Activated naive CD4-positive, alpha-beta T cell treated with anti-CD3 and anti-CD28 coated beads for 36 hours (primary cell): ENCODE data around the gene GPR156. TPM values are rescaled to one million over a fixed set of nuclear protein-coding genes. Genes with fewer than 3 reads are reported as not detected.
"Not testable (repeated sequence)": the region's sequence is repeated elsewhere in the genome, so short reads cannot be mapped to it uniquely, and the experiment has no call there.

ENCODE experiments used
- CTCF ChIA-PET: fragments of 350-600 bp; sonication (Branson Sonifier 250); formaldehyde crosslinking; loops from one replicate; lab custom pipeline; 2021; ENCODE audit warnings: antibody characterized with exemption; lab: Charles Lee
- DNase-seq: peaks from one replicate; pipeline ENCODE4 v3.0.0-alpha.2; 2020
- H3K27ac Mint-ChIP-seq: one replicate; pipeline ENCODE4 v1.8.0; 2021; ENCODE audit warnings: mild to moderate bottlenecking, mixed read lengths
- H3K27me3 Mint-ChIP-seq: one replicate; pipeline ENCODE4 v1.8.0; 2021; ENCODE audit warnings: low read depth, mixed read lengths
- H3K36me3 Mint-ChIP-seq: one replicate; pipeline ENCODE4 v1.8.0; 2021; ENCODE audit warnings: low read depth, mixed read lengths
- H3K4me1 Mint-ChIP-seq: one replicate; pipeline ENCODE4 v1.8.0; 2021; ENCODE audit warnings: low read depth, mixed read lengths
- H3K4me3 Mint-ChIP-seq: one replicate; pipeline ENCODE4 v1.8.0; 2021; ENCODE audit warnings: mild to moderate bottlenecking, moderate library complexity, mixed read lengths
- H3K9me3 Mint-ChIP-seq: one replicate; pipeline ENCODE4 v1.8.0; 2021; ENCODE audit warnings: mixed read lengths
- intact Hi-C: fragments of 100-400 bp; cut with micrococcal nuclease; formaldehyde crosslinking; loops from one replicate; pipeline ENCODE4 v1.15.1; 2023
- total RNA-seq, 2 experiments: library from RNA; stranded (reverse); gene quantifications; one replicate each; pipeline ENCODE4 v1.2.3, GENCODE V29; 2021

GPR156 gene
- total RNA-seq, 2 experiments from 2014 or later: not detected

DNA sequence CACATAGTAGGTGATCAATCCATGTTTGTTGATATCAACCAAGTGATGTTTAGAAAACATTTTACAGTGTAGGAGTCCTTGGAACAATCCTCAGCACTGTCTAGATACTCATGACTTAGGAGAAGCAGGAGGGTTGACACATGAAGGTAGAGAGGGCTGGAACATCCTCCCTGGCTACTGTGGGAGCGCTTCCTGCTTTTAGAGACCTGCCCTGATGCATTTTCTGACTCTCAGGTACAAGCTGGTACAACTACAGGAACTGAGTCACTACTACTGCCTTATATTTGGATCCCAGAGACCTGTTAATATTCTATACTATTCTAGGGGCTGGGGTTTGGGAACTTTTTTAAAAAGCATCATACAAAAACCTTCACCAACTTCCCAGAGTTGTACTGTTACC lies 20.1 kb downstream of the GPR156 start:
- Mint-ChIP-seq H3K27me3 (peaks cover 5% of the 10 kb centered on the region), H3K4me1 (no peaks in the 10 kb centered on the region), H3K27ac (no peak overlapping the region), H3K36me3 (no peaks in the 10 kb centered on the region), H3K9me3 (no peaks in the 10 kb centered on the region), H3K4me3 (no peak overlapping the region)
- no peak for DNase-seq
- intact Hi-C loops: no loop called here
- CTCF ChIA-PET: interaction anchor here (1.6 kb wide), 1 partner anchor 152 kb away, joined by 6 read pairs; no protein-coding TSS in a partner anchor

DNA sequence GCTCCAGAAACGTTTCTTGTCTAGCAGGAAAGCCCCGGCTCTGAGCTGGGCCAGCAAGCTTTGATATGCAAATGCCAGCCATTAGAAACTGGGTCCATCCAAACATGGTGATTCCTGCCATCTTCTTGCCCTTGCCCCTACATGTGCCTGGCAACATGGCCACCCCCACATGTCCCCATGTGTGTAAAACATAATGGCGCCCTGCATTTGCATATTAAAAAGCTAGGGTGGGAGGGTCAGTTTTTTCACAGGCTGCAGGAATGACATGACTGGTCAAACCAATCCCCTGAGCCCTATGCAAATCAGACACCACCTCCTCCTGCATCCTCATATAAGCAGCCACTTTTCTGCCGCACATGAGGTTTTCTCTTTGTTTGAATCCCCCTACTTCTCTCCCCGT lies 21.2 kb downstream of the GPR156 start:
- intact Hi-C loops: no loop called here
- DNase-seq: no peak
- no peak overlapping the region for H3K27ac Mint-ChIP-seq
- H3K36me3 Mint-ChIP-seq: no peaks in the 10 kb centered on the region
- no peaks in the 10 kb centered on the region for H3K4me1 Mint-ChIP-seq
- no peaks in the 10 kb centered on the region for H3K9me3 Mint-ChIP-seq
- H3K27me3 Mint-ChIP-seq: peaks cover 5% of the 10 kb centered on the region
- CTCF ChIA-PET: interaction anchor here (1.6 kb wide), 1 partner anchor 154 kb away, joined by 6 read pairs; no protein-coding TSS in a partner anchor
- no peak overlapping the region for H3K4me3 Mint-ChIP-seq

DNA sequence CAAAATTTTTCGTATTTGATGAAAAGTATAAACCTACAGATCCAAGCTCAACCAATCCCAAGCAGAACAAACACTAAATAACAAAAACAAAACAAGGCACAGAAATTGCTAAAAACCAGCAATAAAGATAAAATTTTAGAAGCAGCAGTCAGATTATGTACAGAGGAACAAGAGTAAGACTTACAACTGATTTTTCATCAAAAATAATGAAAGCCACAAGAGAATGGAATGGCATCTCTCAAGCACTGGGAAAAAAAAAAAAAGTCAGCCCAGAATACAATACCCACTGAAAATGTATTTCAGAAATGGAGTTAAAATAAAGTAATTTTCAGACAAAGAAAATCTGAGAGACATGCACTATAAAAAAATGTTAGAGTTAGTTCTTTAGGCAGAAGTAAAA lies 27.0 kb downstream of the GPR156 start:
- Mint-ChIP-seq H3K27me3 (peaks cover 11% of the 10 kb centered on the region), H3K4me1 (no peaks in the 10 kb centered on the region), H3K27ac (no peak overlapping the region), H3K36me3 (no peaks in the 10 kb centered on the region), H3K9me3 (peaks cover 23% of the 10 kb centered on the region), H3K4me3 (no peak overlapping the region)
- CTCF ChIA-PET: interaction anchor here (0.7 kb wide), 1 partner anchor 279 kb away, joined by 3 read pairs; no protein-coding TSS in a partner anchor
- intact Hi-C loops: no loop called here
- no peak for DNase-seq

DNA sequence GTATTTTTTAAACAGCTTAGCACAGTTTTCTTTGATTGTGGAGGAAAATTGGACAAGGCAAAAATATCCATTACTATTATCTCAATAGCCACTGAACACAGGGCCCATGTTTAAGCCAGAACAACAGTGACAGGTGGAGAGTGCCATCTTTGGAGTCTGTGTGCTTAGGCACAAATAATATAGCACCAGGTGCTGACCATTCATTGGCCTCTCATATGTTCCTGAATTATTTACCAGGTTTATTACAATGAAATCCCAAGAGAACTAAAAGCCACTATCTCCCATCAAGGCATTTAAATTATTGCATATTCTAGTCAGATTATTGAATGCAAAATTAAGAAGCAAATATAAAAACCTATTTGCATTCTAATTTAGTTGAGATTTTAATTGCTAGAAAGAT lies 39.6 kb downstream of the GPR156 start:
- no peak for DNase-seq
- CTCF ChIA-PET: interaction anchor here (0.7 to 10.3 kb wide), 10 partner anchors 28 to 353 kb away, joined by 3 to 141 read pairs (median 8); partner anchors contain the start of gene NDUFB4
- H3K4me3 Mint-ChIP-seq: no peak overlapping the region
- H3K9me3 Mint-ChIP-seq: no peaks in the 10 kb centered on the region
- no peaks in the 10 kb centered on the region for H3K4me1 Mint-ChIP-seq
- peaks cover 5% of the 10 kb centered on the region for H3K27me3 Mint-ChIP-seq
- intact Hi-C loops: loop anchor here (2.0 kb wide), 2 partner anchors 103 to 549 kb away; partner anchors contain the start of gene LRRC58
- H3K36me3 Mint-ChIP-seq: no peaks in the 10 kb centered on the region
- H3K27ac Mint-ChIP-seq: no peak overlapping the region

DNA sequence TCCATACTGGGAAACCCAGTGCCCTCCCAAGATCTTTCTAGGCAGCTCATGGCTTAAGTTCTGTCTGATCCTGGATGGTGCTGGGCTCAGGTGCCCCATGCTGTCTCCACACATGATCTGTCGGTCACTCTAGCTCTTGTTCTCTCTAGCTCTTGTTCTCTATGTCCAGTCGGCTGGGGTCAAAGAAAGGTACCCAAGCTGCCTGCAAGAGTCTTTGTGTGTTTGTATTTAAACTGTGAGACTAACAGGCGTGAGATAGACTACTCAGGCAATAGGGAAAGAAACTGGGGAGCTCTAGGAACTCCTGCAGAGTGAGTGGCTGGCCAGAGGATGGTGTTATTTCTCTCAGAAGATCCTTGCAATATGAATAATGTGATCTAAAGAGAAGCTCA lies 40.2 kb downstream of the GPR156 start:
- H3K27ac Mint-ChIP-seq: no peak overlapping the region
- H3K4me3 Mint-ChIP-seq: no peak overlapping the region
- CTCF ChIA-PET: interaction anchor here (0.6 to 10.3 kb wide), 16 partner anchors 10 to 548 kb away, joined by 3 to 141 read pairs (median 4); partner anchors contain the start of gene NDUFB4
- no peaks in the 10 kb centered on the region for H3K9me3 Mint-ChIP-seq
- peaks cover 5% of the 10 kb centered on the region for H3K27me3 Mint-ChIP-seq
- no peaks in the 10 kb centered on the region for H3K36me3 Mint-ChIP-seq
- DNase-seq: no peak
- intact Hi-C loops: loop anchor here (1.0 to 5.0 kb wide), 7 partner anchors 104 to 550 kb away; partner anchors contain the start of gene LRRC58
- no peaks in the 10 kb centered on the region for H3K4me1 Mint-ChIP-seq

DNA sequence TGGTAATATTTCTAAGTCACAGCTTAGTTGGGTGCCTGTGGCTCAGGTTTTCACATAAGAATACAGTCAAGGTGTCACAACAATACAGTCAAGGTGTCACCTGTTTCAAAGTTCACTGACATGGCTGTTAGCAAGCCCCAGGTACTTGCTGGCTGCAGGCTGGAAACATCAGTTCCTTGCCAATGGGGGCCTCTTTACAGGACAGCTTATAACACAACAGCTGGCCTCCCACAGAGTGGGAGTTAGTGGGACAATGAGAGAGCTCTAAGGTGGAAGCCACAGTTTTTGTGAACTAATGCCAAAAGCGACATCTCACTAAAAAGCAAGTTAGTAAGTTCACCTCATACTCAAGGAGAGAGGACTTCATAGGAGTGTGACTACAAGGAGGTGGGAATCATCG lies 45.4 kb downstream of the GPR156 start:
- no peaks in the 10 kb centered on the region for H3K4me1 Mint-ChIP-seq
- DNase-seq: no peak
- CTCF ChIA-PET: interaction anchor here (1.0 to 1.9 kb wide), 2 partner anchors 178 to 181 kb away, joined by 3 to 11 read pairs; no protein-coding TSS in a partner anchor
- no peak overlapping the region for H3K4me3 Mint-ChIP-seq
- H3K27ac Mint-ChIP-seq: no peak overlapping the region
- no peaks in the 10 kb centered on the region for H3K36me3 Mint-ChIP-seq
- H3K27me3 Mint-ChIP-seq: peaks cover 8% of the 10 kb centered on the region
- H3K9me3 Mint-ChIP-seq: no peaks in the 10 kb centered on the region
- intact Hi-C loops: loop anchor here (5.0 kb wide), 1 partner anchor 268 kb away; no protein-coding TSS in a partner anchor

DNA sequence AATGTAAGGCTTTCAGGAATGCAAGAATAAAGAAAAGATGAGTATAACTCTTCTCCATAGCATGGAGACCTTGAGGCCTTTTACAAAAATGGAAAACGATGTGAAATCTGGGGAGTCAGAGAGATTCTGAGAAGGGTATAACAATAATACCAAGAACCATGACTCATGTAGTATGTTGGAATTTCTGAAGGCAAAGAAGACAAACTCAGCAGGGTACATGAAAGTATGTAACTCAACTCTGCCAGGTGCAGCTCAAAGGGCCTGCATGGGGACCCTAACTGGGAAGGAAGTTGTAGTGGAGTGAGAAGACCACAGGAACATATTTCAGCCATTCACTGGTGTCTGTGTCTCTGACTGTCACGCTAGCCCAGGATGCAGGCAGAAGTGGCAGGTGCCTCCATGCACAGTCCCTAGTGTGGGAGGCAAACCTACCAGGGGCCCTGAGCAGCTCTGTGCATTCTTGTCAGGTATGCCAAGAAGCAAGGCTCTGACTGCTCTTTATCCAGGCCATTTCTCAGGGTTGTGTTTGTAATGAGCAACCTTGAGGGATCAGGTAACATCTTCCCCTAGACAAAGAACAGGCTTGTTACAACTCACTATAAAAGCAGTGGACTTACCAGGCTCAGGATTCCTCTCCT lies 57.2 kb downstream of the GPR156 start:
- H3K4me1 Mint-ChIP-seq: peaks cover 3% of the 10 kb centered on the region
- no peak for DNase-seq

DNA sequence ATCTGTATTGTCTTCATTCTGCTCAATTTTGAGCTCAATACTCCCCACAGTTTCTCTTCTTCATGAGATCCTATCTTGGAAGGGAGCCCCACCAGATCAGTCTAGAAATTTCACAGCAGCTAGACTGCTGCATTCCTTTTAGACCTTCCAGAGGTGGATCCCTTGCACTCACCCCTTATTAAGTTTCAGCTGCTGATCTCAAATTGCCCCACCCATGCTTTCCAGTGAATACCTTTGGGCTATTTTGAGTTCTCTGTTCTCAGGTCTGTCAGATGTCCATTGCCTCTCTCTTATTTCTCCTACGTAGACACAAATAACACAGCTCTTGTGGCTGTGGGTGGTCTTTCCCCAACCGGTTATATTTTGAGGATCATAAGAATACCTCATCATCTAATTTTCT lies 60.8 kb downstream of the GPR156 start:
- Mint-ChIP-seq H3K27me3 (peaks cover 4% of the 10 kb centered on the region), H3K4me1 (peaks cover 3% of the 10 kb centered on the region), H3K9me3 (no peaks in the 10 kb centered on the region), H3K4me3 (no peak overlapping the region), H3K27ac (no peak overlapping the region), H3K36me3 (no peaks in the 10 kb centered on the region)
- intact Hi-C loops: no loop called here
- CTCF ChIA-PET: interaction anchor here (1.2 kb wide), 1 partner anchor 333 kb away, joined by 4 read pairs; no protein-coding TSS in a partner anchor
- DNase-seq: no peak

More for the DNA sequence above, 57.2 kb downstream of the GPR156 start:
- H3K9me3 Mint-ChIP-seq: no peaks in the 10 kb centered on the region
- H3K36me3 Mint-ChIP-seq: no peaks in the 10 kb centered on the region
- CTCF ChIA-PET: interaction anchor here (0.6 to 2.0 kb wide), 3 partner anchors 16 to 190 kb away, joined by 3 to 8 read pairs (median 3); no protein-coding TSS in a partner anchor
- H3K4me3 Mint-ChIP-seq: no peak overlapping the region
- H3K27me3 Mint-ChIP-seq: peaks cover 4% of the 10 kb centered on the region
- no peak overlapping the region for H3K27ac Mint-ChIP-seq
- intact Hi-C loops: no loop called here

DNA sequence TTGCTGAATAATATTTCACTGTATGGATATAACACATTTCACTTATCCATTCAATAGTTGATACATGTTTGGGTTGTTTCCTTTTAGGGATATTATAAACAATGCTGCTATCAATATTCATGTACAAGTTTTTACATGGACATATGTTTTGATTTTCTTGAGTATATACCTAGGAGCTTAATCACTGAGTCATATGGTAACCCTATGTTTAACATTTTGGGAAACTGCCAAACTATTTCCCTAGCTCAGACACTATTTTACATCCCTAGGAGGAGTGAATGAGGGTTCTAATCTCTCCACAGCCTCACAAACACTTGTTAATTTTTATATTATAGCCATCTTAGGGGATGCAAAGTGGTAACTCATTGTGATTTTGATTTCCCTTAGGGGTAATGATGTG lies 66.0 kb downstream of the GPR156 start:
- intact Hi-C loops: no loop called here
- no peak for DNase-seq
- CTCF ChIA-PET: no interaction called here
- Mint-ChIP-seq H3K4me3 (no peak overlapping the region), H3K36me3 (no peaks in the 10 kb centered on the region), H3K4me1 (no peaks in the 10 kb centered on the region), H3K9me3 (no peaks in the 10 kb centered on the region), H3K27me3 (no peaks in the 10 kb centered on the region), H3K27ac (no peak overlapping the region)

DNA sequence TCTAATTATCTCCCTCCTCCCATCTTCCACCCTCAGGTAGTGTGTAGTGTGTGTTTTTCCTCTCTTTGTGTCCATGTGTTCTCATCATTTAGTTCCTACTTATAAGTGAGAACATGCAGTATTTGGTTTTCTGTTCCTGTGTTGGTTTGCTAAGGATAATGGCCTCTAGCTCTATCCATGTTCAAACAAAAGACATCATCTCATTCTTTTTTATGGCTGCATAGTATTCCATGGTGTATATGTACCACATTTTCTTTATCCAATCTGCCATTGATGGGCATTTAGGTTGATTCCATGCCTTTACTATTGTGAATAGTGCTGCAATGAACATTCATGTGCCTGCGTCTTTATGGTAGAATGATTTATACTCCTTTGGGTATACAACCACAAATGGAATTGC lies 68.4 kb downstream of the GPR156 start:
- DNase-seq, intact Hi-C loops, H3K9me3 Mint-ChIP-seq, H3K36me3 Mint-ChIP-seq, H3K4me1 Mint-ChIP-seq, H3K27me3 Mint-ChIP-seq, H3K27ac Mint-ChIP-seq, CTCF ChIA-PET, H3K4me3 Mint-ChIP-seq: not testable (repeated sequence)

DNA sequence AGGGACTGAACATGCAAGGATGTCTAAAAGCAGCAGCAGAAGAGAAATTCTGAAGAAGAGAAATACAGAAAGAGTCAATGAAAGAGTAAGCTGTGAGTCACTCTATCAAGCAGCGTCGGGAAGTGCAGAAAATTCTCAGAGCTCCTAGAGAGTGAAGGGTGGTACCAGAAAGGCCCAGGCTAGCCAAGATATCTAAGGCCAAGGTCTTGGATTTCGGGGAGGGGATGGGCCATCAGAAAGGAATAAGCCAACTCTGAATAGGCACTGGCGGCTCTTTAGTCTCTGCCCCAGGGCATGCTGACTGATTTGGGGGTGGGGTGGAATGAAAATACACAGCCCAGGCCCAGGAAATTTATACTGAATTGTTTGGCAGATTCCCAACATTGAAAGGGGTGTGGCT lies 70.8 kb downstream of the GPR156 start:
- H3K27me3 Mint-ChIP-seq: peaks cover 13% of the 10 kb centered on the region
- intact Hi-C loops: no loop called here
- CTCF ChIA-PET: interaction anchor here (1.1 kb wide), 1 partner anchor 203 kb away, joined by 3 read pairs; no protein-coding TSS in a partner anchor
- no peaks in the 10 kb centered on the region for H3K9me3 Mint-ChIP-seq
- H3K27ac Mint-ChIP-seq: no peak overlapping the region
- no peaks in the 10 kb centered on the region for H3K4me1 Mint-ChIP-seq
- no peak for DNase-seq
- no peak overlapping the region for H3K4me3 Mint-ChIP-seq
- no peaks in the 10 kb centered on the region for H3K36me3 Mint-ChIP-seq

DNA sequence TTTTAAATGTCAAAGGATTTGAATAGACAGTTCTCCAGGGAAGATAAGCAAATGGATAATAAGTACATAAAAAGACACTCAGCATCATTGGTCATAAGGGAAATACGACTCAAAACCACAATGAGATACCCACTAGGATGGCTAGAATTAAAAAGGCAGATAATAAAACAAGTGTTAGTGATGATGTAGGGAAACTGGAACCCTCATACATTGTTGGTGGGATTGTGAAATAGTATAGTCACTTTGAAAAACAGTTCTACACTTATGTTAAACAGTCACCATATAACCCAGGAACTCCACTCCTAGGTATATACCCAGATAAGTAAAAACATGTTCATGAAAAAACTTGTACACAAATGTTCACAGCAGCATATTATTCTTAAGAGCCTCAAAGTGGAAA lies 72.5 kb downstream of the GPR156 start:
- Mint-ChIP-seq H3K4me3 (no peak overlapping the region), H3K9me3 (no peaks in the 10 kb centered on the region), H3K4me1 (no peaks in the 10 kb centered on the region), H3K27me3 (peaks cover 13% of the 10 kb centered on the region), H3K27ac (no peak overlapping the region), H3K36me3 (no peaks in the 10 kb centered on the region)
- CTCF ChIA-PET: no interaction called here
- intact Hi-C loops: no loop called here
- DNase-seq: no peak

DNA sequence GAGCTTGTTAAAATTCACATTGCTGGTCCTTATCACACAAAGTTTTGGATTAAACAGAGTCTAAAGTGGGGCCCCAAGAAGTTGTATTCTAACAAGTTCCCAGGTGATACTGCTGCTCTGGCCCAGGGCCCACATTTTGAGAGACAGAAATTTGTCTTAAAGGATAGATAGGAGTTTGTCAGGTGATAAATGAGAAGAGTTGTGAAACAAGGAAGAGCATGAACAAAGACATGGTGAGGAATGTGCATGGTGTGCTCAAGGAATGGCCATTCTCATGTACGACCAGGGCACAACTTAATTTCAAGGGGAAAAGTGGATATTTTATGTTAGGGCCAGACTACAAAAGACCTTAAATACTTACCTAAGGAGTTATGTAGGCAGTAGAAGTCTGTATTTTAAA lies 75.6 kb downstream of the GPR156 start:
- H3K27ac Mint-ChIP-seq: no peak overlapping the region
- H3K4me1 Mint-ChIP-seq: no peaks in the 10 kb centered on the region
- H3K9me3 Mint-ChIP-seq: no peaks in the 10 kb centered on the region
- peaks cover 13% of the 10 kb centered on the region for H3K27me3 Mint-ChIP-seq
- H3K4me3 Mint-ChIP-seq: no peak overlapping the region
- no peaks in the 10 kb centered on the region for H3K36me3 Mint-ChIP-seq
- CTCF ChIA-PET: no interaction called here
- intact Hi-C loops: no loop called here
- no peak for DNase-seq
